Heart left ventricle (tissue), 16 donors: ENCODE data around the gene GRM1. TPM values are rescaled to one million over a fixed set of nuclear protein-coding genes. Genes with fewer than 3 reads are reported as not detected.
"Not testable (repeated sequence)": the region's sequence is repeated elsewhere in the genome, so short reads cannot be mapped to it uniquely, and the experiment has no call there.

ENCODE experiments used
- ATAC-seq, 4 donors: fragments of 200-7000 bp; cut with Tn5 transposase; one replicate each; pipeline ENCODE4 v1.9.1; 2020 to 2022; ENCODE audit warnings: moderate library complexity in 4 of 4, mild to moderate bottlenecking in 3 of 4, moderate number of reproducible peaks in 1 of 4
- DNase-seq, 5 donors: peaks; one replicate each; pipeline ENCODE4 v3.0.0-alpha.2; 2020
- H3K27ac ChIP-seq, 12 donors: fragments of 200-600 bp; sonication (generic) in 4 of 12; one replicate each; pipeline versions ENCODE4 v1.5.0 to v1.8.0; 2016 to 2022; ENCODE audit warnings: mild to moderate bottlenecking in 2 of 12
- H3K27me3 ChIP-seq, 9 donors: fragments of 200-600 bp; sonication (generic) in 2 of 9; one replicate each; pipeline versions ENCODE4 v1.5.1 to v1.8.0; 2016 to 2022; ENCODE audit warnings: mild to moderate bottlenecking in 3 of 9
- H3K36me3 ChIP-seq, 9 donors: fragments of 200-600 bp; sonication (generic) in 2 of 9; one replicate each; pipeline versions ENCODE4 v1.5.0 to v1.8.0; 2018 to 2022; ENCODE audit warnings: mild to moderate bottlenecking in 2 of 9
- H3K4me1 ChIP-seq, 12 donors: fragments of 200-600 bp; sonication (generic) in 4 of 12; one replicate each; pipeline versions ENCODE4 v1.5.0 to v1.8.0; 2016 to 2022; ENCODE audit warnings: mild to moderate bottlenecking in 3 of 12
- H3K4me3 ChIP-seq, 12 donors: fragments of 200-600 bp; sonication (generic) in 4 of 12; one replicate each; pipeline versions ENCODE4 v1.5.0 to v1.8.0; 2017 to 2022; ENCODE audit warnings: mild to moderate bottlenecking in 9 of 12, moderate library complexity in 4 of 12
- H3K9me3 ChIP-seq, 12 donors: fragments of 200-600 bp; sonication (generic) in 4 of 12; one replicate each; pipeline versions ENCODE4 v1.5.0 to v1.8.0; 2016 to 2022; ENCODE audit warnings: mild to moderate bottlenecking in 1 of 12
- POLR2A ChIP-seq, 2 donors: fragments of 450-650 bp; IDR thresholded peaks; one replicate each; pipeline ENCODE4 v1.6.1; 2017; ENCODE audit warnings: antibody characterized with exemption in 2 of 2, mild to moderate bottlenecking in 2 of 2, moderate library complexity in 2 of 2
- WGBS, 4 donors: extraction: QIAGEN DNeasy Blood & Tissue Kit in 2 of 4; methylation state at CpG; one replicate each; pipeline versions ENCODE4 v1.1.5 to v1.1.7; 2013 to 2018; 5-methylcytosine and 5-hydroxymethylcytosine counted together
- intact Hi-C, 10 donors: fragments of 100-400 bp; cut with DNase I; formaldehyde crosslinking; loops; one replicate each; pipeline versions ENCODE4 v1.11.1 to v1.14.2; 2022
- polyA plus RNA-seq, 2 donors: library from polyadenylated mRNA; stranded (reverse); fragments of 200-250 nt; gene quantifications; one replicate each; pipeline ENCODE4 v1.2.3, GENCODE V29; 2013
- total RNA-seq, 9 donors: library from RNA; depleted of rRNA in 2 of 9; stranded (reverse); fragments of >200 nt in 2 of 9; fragmentation: NEBNext Ultra II Directional in 3 of 9; extraction: Animal tissue kit (Norgen Biotek cat#: 25700) in 3 of 9; gene quantifications; one replicate each; pipeline versions ENCODE4 v1.1.0 to v1.2.4, GENCODE V29; 2016 to 2023
- TF ChIP-seq, protein P1 (sequence below), 12 donors: fragments of 200-600 bp; sonication (generic) in 4 of 12; IDR thresholded peaks; one replicate each; pipeline versions ENCODE4 v1.5.0 to v1.8.0; 2018 to 2022; ENCODE audit warnings: antibody characterized with exemption in 12 of 12, mild to moderate bottlenecking in 5 of 12
- donor health status: ischemic (EF 13 %, LVEDD 7.1; RV severe dilation, severe dysfunction).
- donor health status: healthy with polysubstance abuse.
- donor health status: DM: no; HTN: yes; CAD: no.
- donor health status: DM: no; HTN: no; CAD: no.
- donor health status: ischemic (EF 25% LVEDD 6.9; RV normal size, moderate dysfunction).
- donor health status: ischemic (EF 25% LVEDD 5.7; RV mildly dilated, moderate dysfunction).
- donor health status: healthy.
- donor health status: DM: yes; HTN: yes; CAD: no.
- donor health status: ischemic (EF 35%, LVEDD 5.7; RV mildly dilated, moderate dysfunction).
- donor health status: nonischemic (EF 11% LVEDD 7.7; RV severe dilation, severe dysfunction).
- donor health status: DM: yes; HTN: yes; CAD: no.
- donor health status: PGD.
- donor health status: ischemic (EF 29% LVEDD 5.4; RV normal size, mild dysfunction).
- donor health status: nonischemic (EF 23%, LVEDD 6.1; RV moderate dilation, normal function).

The GRM1 gene
- total and polyA plus RNA-seq, 11 donors: 0.62 to 6.9 (median 4.7) TPM

- no peak for ATAC-seq
- DNase-seq: no peak
Observed at GRCh38 chr6:146219101-146219500, 190.2 kb downstream of the GRM1 start.

GRCh38 chr6:146224449-146224848 lies 195.6 kb downstream of the GRM1 start:
- Histone ChIP-seq H3K36me3 (no peaks in the 10 kb centered on the region), H3K27ac (no peak overlapping the region), H3K9me3 (peaks cover 0 to 4% (median 0%) of the 10 kb centered on the region in 12 donors), H3K4me1 (no peaks in the 10 kb centered on the region), H3K4me3 (no peak overlapping the region), H3K27me3 (peaks cover 0 to 4% (median 0%) of the 10 kb centered on the region in 9 donors)
- ATAC-seq: no peak
- DNase-seq: no peak
- WGBS, 4 donors: 34 to 46% (median 39%) methylated on average over 3 of the region's 3 CpGs
- intact Hi-C loops: no loop called here
- no peak for TF ChIP-seq POLR2A (IDR thresholded peaks at IDR 0.05)
- TF ChIP-seq, protein P1, sequence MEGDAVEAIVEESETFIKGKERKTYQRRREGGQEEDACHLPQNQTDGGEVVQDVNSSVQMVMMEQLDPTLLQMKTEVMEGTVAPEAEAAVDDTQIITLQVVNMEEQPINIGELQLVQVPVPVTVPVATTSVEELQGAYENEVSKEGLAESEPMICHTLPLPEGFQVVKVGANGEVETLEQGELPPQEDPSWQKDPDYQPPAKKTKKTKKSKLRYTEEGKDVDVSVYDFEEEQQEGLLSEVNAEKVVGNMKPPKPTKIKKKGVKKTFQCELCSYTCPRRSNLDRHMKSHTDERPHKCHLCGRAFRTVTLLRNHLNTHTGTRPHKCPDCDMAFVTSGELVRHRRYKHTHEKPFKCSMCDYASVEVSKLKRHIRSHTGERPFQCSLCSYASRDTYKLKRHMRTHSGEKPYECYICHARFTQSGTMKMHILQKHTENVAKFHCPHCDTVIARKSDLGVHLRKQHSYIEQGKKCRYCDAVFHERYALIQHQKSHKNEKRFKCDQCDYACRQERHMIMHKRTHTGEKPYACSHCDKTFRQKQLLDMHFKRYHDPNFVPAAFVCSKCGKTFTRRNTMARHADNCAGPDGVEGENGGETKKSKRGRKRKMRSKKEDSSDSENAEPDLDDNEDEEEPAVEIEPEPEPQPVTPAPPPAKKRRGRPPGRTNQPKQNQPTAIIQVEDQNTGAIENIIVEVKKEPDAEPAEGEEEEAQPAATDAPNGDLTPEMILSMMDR (IDR thresholded peaks at IDR 0.05): no peak

More at GRCh38 chr6:146219101-146219500, 190.2 kb downstream of the GRM1 start:
- Histone ChIP-seq H3K36me3 (no peaks in the 10 kb centered on the region), H3K27me3 (peaks cover 0 to 4% (median 0%) of the 10 kb centered on the region in 9 donors), H3K4me1 (no peaks in the 10 kb centered on the region), H3K9me3 (peaks cover 0 to 4% (median 0%) of the 10 kb centered on the region in 12 donors), H3K27ac (no peak overlapping the region), H3K4me3 (no peak overlapping the region)
- TF ChIP-seq POLR2A (IDR thresholded peaks at IDR 0.05): no peak
- TF ChIP-seq, protein P1 (IDR thresholded peaks at IDR 0.05): no peak
- 70 to 79% (median 74%) methylated on average over 3 of the region's 3 CpGs for WGBS, 4 donors
- intact Hi-C loops: no loop called here

GRCh38 chr6:146224988-146225387 lies 196.1 kb downstream of the GRM1 start:
- H3K4me3 ChIP-seq: no peak overlapping the region
- no peak overlapping the region for H3K27ac ChIP-seq
- H3K36me3 ChIP-seq: no peaks in the 10 kb centered on the region
- H3K4me1 ChIP-seq: no peaks in the 10 kb centered on the region
- peaks cover 0 to 4% (median 0%) of the 10 kb centered on the region in 9 donors for H3K27me3 ChIP-seq
- ATAC-seq (no peak), DNase-seq (no peak)
- H3K9me3 ChIP-seq: peaks cover 0 to 4% (median 0%) of the 10 kb centered on the region in 12 donors
- WGBS, 4 donors: 59 to 69% (median 68%) methylated on average over 5 of the region's 5 CpGs
- no peak for TF ChIP-seq POLR2A (IDR thresholded peaks at IDR 0.05)
- TF ChIP-seq, protein P1 (IDR thresholded peaks at IDR 0.05): no peak
- intact Hi-C loops: no loop called here

DNA sequence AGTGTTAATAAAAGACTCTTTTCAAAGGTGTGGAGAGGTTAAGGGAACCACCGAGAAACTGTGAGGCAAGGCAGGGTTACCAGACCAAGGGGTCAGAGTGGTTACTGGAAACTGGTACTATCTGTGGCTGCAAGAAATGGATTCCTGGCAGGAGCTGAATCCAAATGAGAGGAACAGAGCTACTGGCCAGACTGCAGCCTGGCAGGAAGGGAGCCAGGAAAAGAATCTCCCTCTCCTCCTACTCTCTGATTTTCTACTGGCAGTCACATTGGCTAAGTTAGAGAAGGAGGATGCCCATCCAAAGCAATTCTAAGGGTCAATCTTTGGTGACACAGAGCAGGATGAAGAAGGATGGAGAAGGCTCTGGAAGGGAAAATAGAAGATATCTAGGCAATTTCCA lies 211.5 kb downstream of the GRM1 start:
- intact Hi-C loops: no loop called here
- H3K9me3 ChIP-seq: peaks cover 0 to 18% (median 3%) of the 10 kb centered on the region in 12 donors
- no peak overlapping the region for H3K27ac ChIP-seq
- H3K27me3 ChIP-seq: no peaks in the 10 kb centered on the region
- WGBS, 4 donors: 46 to 72% (median 58%) methylated on average over 1 of the region's 1 CpG
- H3K4me1 ChIP-seq: no peaks in the 10 kb centered on the region
- ATAC-seq (no peak), DNase-seq (no peak)
- no peak overlapping the region for H3K4me3 ChIP-seq
- TF ChIP-seq POLR2A (IDR thresholded peaks at IDR 0.05): no peak
- no peaks in the 10 kb centered on the region for H3K36me3 ChIP-seq

- intact Hi-C loops: no loop called here
- H3K36me3 ChIP-seq: no peaks in the 10 kb centered on the region
- ATAC-seq (no peak), DNase-seq (no peak)
- no peak overlapping the region for H3K27ac ChIP-seq
- H3K4me1 ChIP-seq: no peaks in the 10 kb centered on the region
- WGBS, 4 donors: 75 to 81% (median 76%) methylated on average over 2 of the region's 2 CpGs
- peaks cover 0 to 18% (median 3%) of the 10 kb centered on the region in 12 donors for H3K9me3 ChIP-seq
- no peaks in the 10 kb centered on the region for H3K27me3 ChIP-seq
- H3K4me3 ChIP-seq: no peak overlapping the region
- no peak for TF ChIP-seq POLR2A (IDR thresholded peaks at IDR 0.05)
- TF ChIP-seq, protein P1 (IDR thresholded peaks at IDR 0.05): no peak
Observed at GRCh38 chr6:146240807-146241206, 211.9 kb downstream of the GRM1 start.

DNA sequence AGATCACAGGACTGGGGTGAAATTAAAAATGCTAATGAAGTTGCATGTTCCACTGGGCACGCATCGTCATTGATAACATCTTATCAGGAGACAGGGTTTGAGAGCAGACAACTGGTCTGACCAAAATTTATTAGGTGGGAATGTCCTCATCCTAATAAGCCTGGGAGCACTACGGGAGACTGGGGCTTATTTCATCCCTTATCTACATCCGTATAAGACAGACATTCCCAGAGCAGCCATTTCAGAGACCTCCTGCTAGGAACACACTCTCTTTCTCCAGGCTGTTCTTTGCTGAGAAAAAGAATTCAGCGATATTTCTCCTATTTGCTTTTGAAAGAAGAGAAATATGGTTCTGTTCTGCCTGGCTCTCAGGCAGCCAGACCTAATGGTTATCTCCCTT lies 214.8 kb downstream of the GRM1 start:
- DNase-seq, H3K4me3 ChIP-seq, H3K4me1 ChIP-seq, H3K36me3 ChIP-seq, H3K27ac ChIP-seq, intact Hi-C loops, ATAC-seq, H3K27me3 ChIP-seq: not testable (repeated sequence)
- WGBS, 4 donors: 80 to 86% (median 82%) methylated on average over 5 of the region's 5 CpGs
- H3K9me3 ChIP-seq: peaks cover 0 to 18% (median 3%) of the 10 kb centered on the region in 12 donors
